ENCODE measurements around the gene OR7D2.

- TF ChIP-seq CTCF (IDR thresholded peaks at IDR 0.05) (no peak), POLR2A (IDR thresholded peaks at IDR 0.05) (no peak), EP300 (IDR thresholded peaks at IDR 0.05) (no peak)
Measured at GRCh38 chr19:9159891-9160290, 18.9 kb upstream of the OR7D2 start.

All from sigmoid colon (tissue), 4 donors.